Measurements from ENCODE around the gene CEBPB.

DNA sequence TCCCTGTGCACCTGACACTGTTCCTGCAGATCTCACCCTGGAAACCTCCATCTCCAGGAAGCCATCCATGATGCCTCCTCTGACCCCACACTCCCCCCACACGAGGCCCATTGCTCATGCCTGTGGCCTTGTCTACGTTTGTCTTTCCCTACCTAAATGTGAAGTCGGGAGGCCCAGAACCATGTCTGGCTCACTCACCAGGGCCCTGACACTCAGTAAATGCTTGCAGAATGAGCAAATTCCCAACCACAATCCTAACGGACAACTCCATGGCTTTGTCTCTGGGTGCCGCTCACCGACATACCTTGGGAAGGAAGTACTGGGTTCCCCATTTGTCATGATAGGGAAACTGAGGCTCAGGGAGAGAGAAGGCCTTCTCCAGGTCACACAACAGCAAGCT, 44.4 kb upstream of the CEBPB start:
- TF ChIP-seq, protein P1, sequence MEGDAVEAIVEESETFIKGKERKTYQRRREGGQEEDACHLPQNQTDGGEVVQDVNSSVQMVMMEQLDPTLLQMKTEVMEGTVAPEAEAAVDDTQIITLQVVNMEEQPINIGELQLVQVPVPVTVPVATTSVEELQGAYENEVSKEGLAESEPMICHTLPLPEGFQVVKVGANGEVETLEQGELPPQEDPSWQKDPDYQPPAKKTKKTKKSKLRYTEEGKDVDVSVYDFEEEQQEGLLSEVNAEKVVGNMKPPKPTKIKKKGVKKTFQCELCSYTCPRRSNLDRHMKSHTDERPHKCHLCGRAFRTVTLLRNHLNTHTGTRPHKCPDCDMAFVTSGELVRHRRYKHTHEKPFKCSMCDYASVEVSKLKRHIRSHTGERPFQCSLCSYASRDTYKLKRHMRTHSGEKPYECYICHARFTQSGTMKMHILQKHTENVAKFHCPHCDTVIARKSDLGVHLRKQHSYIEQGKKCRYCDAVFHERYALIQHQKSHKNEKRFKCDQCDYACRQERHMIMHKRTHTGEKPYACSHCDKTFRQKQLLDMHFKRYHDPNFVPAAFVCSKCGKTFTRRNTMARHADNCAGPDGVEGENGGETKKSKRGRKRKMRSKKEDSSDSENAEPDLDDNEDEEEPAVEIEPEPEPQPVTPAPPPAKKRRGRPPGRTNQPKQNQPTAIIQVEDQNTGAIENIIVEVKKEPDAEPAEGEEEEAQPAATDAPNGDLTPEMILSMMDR (IDR thresholded peaks at IDR 0.05) = no peak
- no peak for TF ChIP-seq POLR2A (IDR thresholded peaks at IDR 0.05)
